HUES64 (cell line): ENCODE data around the gene TCAP.

Source experiments
- H3K27ac ChIP-seq: 2 replicates; pipeline ENCODE4 v1.7.0; 2013; ENCODE audit warnings: low read depth, low read length, inconsistent platforms
- H3K27me3 ChIP-seq: 2 replicates; pipeline ENCODE4 v1.6.1; 2013; ENCODE audit warnings: mild to moderate bottlenecking, low read length; ENCODE audit not compliant: insufficient read depth
- H3K36me3 ChIP-seq: 2 replicates; pipeline ENCODE4 v1.6.1; 2013; ENCODE audit warnings: mild to moderate bottlenecking, low read length; ENCODE audit not compliant: insufficient read depth
- H3K4me1 ChIP-seq: 2 replicates; pipeline ENCODE4 v1.6.1; 2013; ENCODE audit warnings: mild to moderate bottlenecking, low read length, moderate library complexity; ENCODE audit not compliant: insufficient read depth
- H3K4me3 ChIP-seq: 2 replicates; pipeline ENCODE4 v1.5.1; 2013; ENCODE audit warnings: mild to moderate bottlenecking, low read length, moderate library complexity
- H3K9ac ChIP-seq: 2 replicates; pipeline ENCODE4 v1.6.1; 2013; ENCODE audit warnings: mild to moderate bottlenecking, low read depth, low read length
- H3K9me3 ChIP-seq: 2 replicates; pipeline ENCODE4 v1.6.1; 2013; ENCODE audit warnings: low read depth, low read length; ENCODE audit not compliant: insufficient read depth
- WGBS: fragments of 150-250, 120-280 bp; methylation state at CpG from one replicate; pipeline ENCODE4 v1.1.7; 2013; ENCODE audit warnings: missing lambda C conversion rate; 5-methylcytosine and 5-hydroxymethylcytosine counted together

Gene TCAP

DNA sequence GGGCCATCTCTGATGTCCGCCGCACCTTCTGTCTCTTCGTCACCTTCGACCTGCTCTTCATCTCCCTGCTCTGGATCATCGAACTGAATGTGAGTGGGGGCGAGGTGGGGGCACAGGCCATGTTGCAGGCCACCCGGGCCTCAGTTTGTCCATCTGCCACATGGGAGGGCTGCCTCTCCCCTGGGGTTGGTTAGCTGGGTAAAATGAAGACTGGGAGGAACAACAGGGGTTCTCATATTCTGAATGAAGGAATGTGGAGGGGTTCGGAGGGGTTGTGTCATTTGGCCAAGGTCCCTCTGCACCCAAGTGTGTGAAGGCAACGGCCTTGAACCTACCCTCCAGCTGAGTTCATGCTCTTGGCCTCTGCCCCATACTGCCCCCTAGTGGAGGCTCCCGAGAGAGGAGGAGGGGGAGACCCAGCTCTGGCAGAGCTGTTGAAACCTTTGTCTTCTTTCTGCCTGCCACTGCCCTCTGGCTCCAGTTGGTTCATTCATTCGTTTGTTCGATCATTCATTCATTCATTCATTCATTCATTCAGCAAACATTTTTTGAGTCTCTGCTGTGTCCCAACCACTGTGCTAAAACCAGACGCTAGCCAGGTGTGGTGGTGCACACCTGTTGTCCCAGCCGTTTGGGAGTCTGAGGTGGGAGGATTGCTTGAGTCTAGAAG lies 11.4 kb upstream of the TCAP start:
- Histone ChIP-seq H3K27me3 (no peaks in the 10 kb centered on the region), H3K4me3 (no peak overlapping the region), H3K4me1 (peaks cover 21% of the 10 kb centered on the region), H3K27ac (peak overlapping the region; percentile 81; the same call in 1 of the 2 replicates), H3K9ac (no peak overlapping the region), H3K36me3 (no peaks in the 10 kb centered on the region), H3K9me3 (no peaks in the 10 kb centered on the region)
- WGBS: 77% methylated on average over 14 of the region's 14 CpGs

- H3K27ac ChIP-seq: no peak overlapping the region
- H3K36me3 ChIP-seq: peaks cover 7% of the 10 kb centered on the region
- WGBS: 97% methylated on average over 2 of the region's 2 CpGs
- H3K9me3 ChIP-seq: no peaks in the 10 kb centered on the region
- H3K27me3 ChIP-seq: no peaks in the 10 kb centered on the region
- peaks cover 18% of the 10 kb centered on the region for H3K4me1 ChIP-seq
- H3K9ac ChIP-seq: no peak overlapping the region
- H3K4me3 ChIP-seq: no peak overlapping the region
Observed at GRCh38 chr17:39655105-39655504, 10.0 kb upstream of the TCAP start.

- WGBS: 91% methylated on average over 11 of the region's 11 CpGs
- no peaks in the 10 kb centered on the region for H3K27me3 ChIP-seq
- no peak overlapping the region for H3K9ac ChIP-seq
- H3K4me1 ChIP-seq: peaks cover 9% of the 10 kb centered on the region
- H3K4me3 ChIP-seq: no peak overlapping the region
- H3K9me3 ChIP-seq: no peaks in the 10 kb centered on the region
- peaks cover 16% of the 10 kb centered on the region for H3K36me3 ChIP-seq
- no peak overlapping the region for H3K27ac ChIP-seq
Observed at GRCh38 chr17:39658346-39658745, 6.8 kb upstream of the TCAP start.

DNA sequence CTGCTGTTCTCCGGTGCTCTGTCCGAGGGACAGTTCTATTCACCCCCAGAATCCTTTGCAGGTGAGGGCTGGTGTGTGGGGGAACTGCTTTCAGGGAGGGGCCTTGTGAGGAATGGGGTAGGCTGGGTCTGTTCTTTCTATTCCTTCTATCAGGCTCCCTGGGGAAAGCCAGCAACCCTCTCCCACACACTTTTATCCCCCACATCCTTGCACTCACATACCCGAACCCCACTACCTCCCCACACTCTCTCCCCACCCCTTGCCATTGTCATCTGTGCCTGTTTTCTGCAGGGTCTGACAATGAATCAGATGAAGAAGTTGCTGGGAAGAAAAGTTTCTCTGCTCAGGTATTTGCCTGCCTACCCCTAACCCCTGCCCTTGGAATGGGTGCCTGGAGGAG lies 6.4 kb upstream of the TCAP start:
- H3K4me1 ChIP-seq: peaks cover 7% of the 10 kb centered on the region; the same call in 1 of the 2 replicates
- H3K4me3 ChIP-seq: no peak overlapping the region
- no peak overlapping the region for H3K27ac ChIP-seq
- H3K27me3 ChIP-seq: no peaks in the 10 kb centered on the region
- WGBS: 93% methylated on average over 3 of the region's 3 CpGs
- H3K9me3 ChIP-seq: no peaks in the 10 kb centered on the region
- H3K36me3 ChIP-seq: peaks cover 16% of the 10 kb centered on the region
- H3K9ac ChIP-seq: no peak overlapping the region

GRCh38 chr17:39659279-39660010 lies 5.7 kb upstream of the TCAP start:
- no peak overlapping the region for H3K9ac ChIP-seq
- peaks cover 14% of the 10 kb centered on the region for H3K4me1 ChIP-seq

GRCh38 chr17:39660011-39660360 lies 5.2 kb upstream of the TCAP start:
- Histone ChIP-seq H3K4me1 (peaks cover 19% of the 10 kb centered on the region), H3K27me3 (no peaks in the 10 kb centered on the region), H3K36me3 (peaks cover 16% of the 10 kb centered on the region), H3K9me3 (no peaks in the 10 kb centered on the region), H3K4me3 (no peak overlapping the region), H3K27ac (no peak overlapping the region), H3K9ac (no peak overlapping the region)
- WGBS: 95% methylated on average over 5 of the region's 5 CpGs

More at GRCh38 chr17:39659279-39660010, 5.7 kb upstream of the TCAP start:
- no peak overlapping the region for H3K4me3 ChIP-seq
- no peaks in the 10 kb centered on the region for H3K27me3 ChIP-seq
- H3K36me3 ChIP-seq: peaks cover 16% of the 10 kb centered on the region
- no peaks in the 10 kb centered on the region for H3K9me3 ChIP-seq
- 88% methylated on average over 14 of the region's 15 CpGs for WGBS
- no peak overlapping the region for H3K27ac ChIP-seq

DNA sequence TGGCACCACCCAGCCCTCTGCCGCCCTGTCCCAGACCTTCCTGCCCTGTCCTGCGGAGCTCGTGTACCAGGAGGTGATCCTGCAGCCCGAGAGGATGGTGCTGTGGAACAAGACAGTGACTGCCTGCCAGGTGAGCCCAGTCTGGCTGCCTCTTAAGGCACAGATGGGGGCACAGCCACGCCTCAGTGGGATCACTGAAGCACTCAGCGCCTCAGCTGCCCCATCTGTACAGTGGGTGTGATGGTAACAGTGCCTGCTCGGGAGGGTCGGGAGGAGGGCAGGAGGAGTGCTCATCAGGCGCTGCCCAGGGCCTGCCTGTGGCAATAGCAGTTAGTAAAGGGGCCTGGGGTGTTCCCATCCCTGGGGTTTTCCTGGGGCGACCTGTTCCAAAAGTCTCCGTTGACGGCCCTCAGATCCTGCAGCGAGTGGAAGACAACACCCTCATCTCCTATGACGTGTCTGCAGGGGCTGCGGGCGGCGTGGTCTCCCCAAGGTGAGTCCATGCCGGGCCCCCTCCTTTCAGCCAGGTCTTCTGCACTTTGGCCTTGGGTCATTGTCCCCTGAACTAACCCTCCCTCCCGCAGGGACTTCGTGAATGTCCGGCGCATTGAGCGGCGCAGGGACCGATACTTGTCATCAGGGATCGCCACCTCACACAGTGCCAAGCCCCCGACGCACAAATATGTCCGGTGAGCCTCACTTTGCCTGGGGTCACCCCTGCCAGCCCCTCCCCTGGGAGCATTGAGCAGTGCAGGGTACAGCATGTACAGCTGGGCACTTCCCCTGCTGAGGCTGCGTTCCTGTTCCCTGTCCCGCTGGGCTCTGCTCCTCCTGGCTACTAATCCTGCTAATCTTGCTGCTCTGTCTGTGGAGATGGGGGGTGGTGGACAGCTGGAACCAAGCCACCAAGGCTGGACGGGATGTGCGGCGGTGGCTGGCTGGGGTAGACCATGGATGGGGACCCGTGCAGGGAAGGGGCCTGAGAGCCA lies 4.5 kb upstream of the TCAP start:
- Histone ChIP-seq H3K4me1 (peaks cover 21% of the 10 kb centered on the region), H3K9ac (no peak overlapping the region), H3K4me3 (no peak overlapping the region), H3K36me3 (peaks cover 16% of the 10 kb centered on the region), H3K27ac (no peak overlapping the region), H3K9me3 (no peaks in the 10 kb centered on the region), H3K27me3 (peaks cover 2% of the 10 kb centered on the region; the same call in 1 of the 2 replicates)
- 94% methylated on average over 35 of the region's 35 CpGs for WGBS

DNA sequence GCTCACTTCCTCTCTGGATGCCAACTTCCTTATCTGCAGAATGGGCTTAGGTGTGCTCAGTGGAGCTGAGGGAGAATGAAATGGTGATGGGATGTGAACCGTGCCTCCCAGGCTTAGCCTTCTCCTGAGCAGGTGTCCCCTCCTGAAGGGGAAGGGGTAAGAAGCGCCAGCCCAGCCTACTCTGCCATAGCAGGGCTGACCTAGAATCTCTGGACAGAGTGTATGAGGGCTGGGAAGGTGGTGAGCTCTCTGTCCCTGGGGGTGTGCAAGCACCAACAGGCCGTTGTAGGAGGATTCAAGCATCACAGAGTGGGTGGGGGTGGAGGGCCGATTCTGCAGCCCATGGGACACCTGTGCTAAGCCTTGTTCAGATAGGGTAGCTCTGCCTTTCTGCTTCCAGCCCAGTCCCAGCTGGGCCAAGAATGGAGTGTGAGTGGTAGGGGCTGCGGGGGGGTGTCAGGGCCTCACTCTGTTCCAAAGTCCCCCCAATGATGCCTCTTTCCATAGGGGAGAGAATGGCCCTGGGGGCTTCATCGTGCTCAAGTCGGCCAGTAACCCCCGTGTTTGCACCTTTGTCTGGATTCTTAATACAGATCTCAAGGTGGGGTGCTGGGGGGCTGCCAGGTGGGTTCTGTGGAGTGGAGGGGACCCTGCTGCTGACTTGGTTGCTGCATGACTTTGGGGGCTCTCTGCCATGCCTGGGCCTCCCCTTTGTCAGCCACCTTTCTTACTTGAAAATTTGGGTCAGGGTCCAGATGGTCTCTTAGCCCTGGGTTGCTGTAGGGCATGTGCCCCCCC lies 3.2 kb upstream of the TCAP start:
- Histone ChIP-seq H3K4me3 (no peak overlapping the region), H3K27ac (no peak overlapping the region), H3K36me3 (peaks cover 16% of the 10 kb centered on the region), H3K4me1 (peaks cover 21% of the 10 kb centered on the region), H3K9me3 (no peaks in the 10 kb centered on the region), H3K27me3 (peaks cover 14% of the 10 kb centered on the region), H3K9ac (no peak overlapping the region)
- 87% methylated on average over 8 of the region's 8 CpGs for WGBS

- peaks cover 22% of the 10 kb centered on the region for H3K27me3 ChIP-seq
- peaks cover 21% of the 10 kb centered on the region for H3K4me1 ChIP-seq
- H3K9me3 ChIP-seq: no peaks in the 10 kb centered on the region
- H3K4me3 ChIP-seq: no peak overlapping the region
- H3K9ac ChIP-seq: no peak overlapping the region
- 82% methylated on average over 22 of the region's 22 CpGs for WGBS
- peak overlapping the region; percentile 49; the same call in 1 of the 2 replicates for H3K27ac ChIP-seq
- peaks cover 16% of the 10 kb centered on the region for H3K36me3 ChIP-seq
Observed at GRCh38 chr17:39662551-39663339, 2.4 kb upstream of the TCAP start.

DNA sequence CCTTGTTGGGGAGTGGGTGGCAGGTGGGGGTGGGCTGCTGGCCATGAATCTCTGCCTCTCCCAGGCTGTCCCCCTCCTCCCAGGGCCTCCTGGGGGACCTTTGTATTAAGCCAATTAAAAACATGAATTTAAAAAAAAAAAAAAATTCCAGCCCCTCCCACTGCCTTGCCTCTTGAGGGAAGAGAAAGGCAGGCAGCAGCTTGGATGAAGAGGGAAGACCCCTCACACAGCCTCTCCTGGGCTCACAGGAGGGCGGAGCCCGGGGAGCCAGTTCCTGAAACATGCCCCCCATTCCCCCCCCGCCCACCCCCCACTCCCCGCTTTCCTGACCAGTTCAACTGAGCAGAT lies 1.8 kb upstream of the TCAP start:
- H3K4me1 ChIP-seq: peaks cover 21% of the 10 kb centered on the region
- peaks cover 16% of the 10 kb centered on the region for H3K36me3 ChIP-seq
- H3K9ac ChIP-seq: no peak overlapping the region
- peak overlapping the region; percentile 49; the same call in 1 of the 2 replicates for H3K27ac ChIP-seq
- H3K27me3 ChIP-seq: peaks cover 28% of the 10 kb centered on the region
- 17% methylated on average over 1 of the region's 4 CpGs for WGBS
- H3K9me3 ChIP-seq: no peaks in the 10 kb centered on the region
- no peak overlapping the region for H3K4me3 ChIP-seq
